Left renal pelvis (tissue), 4 donors: Measurements from ENCODE around the gene SRP72. TPM values are rescaled to one million over a fixed set of nuclear protein-coding genes. Genes with fewer than 3 reads are reported as not detected.
A peak's percentile ranks its signal among the peaks of the same experiment; 100 is the strongest.
"Not testable (repeated sequence)": the region's sequence is repeated elsewhere in the genome, so short reads cannot be mapped to it uniquely, and the experiment has no call there.

Experiments
- DNase-seq, 4 donors: peaks; one replicate each; pipeline ENCODE4 v3.0.0-alpha.2; 2013; ENCODE audit warnings: low read depth in 4 of 4, low spot score in 3 of 4
- polyA plus RNA-seq, 4 donors: library from polyadenylated mRNA; unstranded; fragments of 120-200 nt; gene quantifications; one replicate each; pipeline ENCODE4 v1.2.1, GENCODE V29; 2013; ENCODE audit not compliant: insufficient read length in 4 of 4

Gene SRP72
- polyA plus RNA-seq, 4 donors: 112 to 148 (median 119) TPM

DNA sequence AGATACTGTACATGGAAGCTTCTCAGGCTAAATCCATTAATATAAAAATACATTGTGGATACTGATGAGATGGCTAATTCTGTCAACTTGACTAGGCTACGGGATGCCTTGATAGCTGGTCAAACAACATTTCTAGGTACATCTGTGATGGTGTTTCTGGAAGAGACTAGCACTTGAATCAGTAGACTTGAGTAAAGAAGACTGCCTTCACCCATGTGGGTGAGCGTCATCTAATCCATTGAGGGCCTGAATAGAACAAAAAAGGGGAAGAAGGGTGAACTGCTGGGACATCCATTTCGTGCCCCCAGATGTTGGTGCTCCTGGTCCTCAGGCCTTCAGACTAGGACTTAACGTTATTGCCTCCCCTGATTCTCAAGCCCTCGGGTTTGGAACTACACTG, 3.7 kb upstream of the SRP72 start:
- DNase-seq: no peak

DNA sequence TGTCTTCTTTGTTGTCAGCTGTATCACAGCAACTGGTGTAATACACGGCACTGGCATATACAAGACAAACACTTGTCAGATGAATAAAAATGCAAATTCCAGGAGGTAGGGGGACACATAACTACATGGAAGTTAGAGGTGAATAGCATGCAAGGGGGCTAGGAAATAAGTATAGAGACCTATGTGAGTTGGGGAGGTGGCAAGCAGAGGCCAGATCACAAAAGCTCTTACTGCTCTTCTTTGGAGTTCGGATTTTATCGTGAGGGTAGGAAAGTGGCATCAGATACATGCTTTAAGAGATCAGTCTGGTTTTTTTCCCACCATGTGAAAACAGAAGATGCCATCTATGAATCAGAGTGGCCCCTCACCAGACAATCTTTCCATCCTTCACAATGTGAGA, 2.8 kb upstream of the SRP72 start:
- no peak for DNase-seq

DNA sequence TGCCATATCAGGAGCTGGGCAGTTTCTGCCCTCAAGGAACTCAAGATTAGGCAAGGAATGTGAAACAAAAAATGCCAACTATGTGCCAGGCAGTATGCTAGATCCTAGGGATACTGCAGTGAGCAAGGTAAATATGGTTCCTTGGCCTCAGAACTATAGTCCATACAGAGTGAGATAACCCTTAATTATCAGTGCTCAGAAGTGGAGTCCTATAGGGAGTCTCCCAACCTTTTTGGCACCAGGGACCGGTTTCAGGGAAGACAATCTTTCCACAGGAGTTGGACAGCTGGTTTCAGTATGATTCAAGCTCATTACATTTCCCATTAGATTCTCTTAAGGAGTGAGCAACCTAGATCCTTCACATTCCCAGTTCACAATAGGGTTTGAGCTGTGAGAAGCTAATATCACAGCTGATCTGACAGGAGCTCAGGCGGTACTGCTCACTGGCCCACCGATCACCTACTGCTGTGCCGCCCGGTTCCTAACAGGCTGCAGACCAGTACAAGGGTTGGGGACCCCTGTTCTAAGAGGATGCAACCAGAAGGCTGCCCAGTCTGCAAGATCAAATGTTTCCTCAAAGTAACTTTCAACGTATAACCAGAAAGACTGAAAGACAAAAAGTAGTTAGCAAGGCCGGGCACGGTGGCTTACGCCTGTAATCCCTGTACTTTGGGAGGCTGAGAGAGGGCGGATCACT, 1.7 kb upstream of the SRP72 start:
- DNase-seq: no peak

DNA sequence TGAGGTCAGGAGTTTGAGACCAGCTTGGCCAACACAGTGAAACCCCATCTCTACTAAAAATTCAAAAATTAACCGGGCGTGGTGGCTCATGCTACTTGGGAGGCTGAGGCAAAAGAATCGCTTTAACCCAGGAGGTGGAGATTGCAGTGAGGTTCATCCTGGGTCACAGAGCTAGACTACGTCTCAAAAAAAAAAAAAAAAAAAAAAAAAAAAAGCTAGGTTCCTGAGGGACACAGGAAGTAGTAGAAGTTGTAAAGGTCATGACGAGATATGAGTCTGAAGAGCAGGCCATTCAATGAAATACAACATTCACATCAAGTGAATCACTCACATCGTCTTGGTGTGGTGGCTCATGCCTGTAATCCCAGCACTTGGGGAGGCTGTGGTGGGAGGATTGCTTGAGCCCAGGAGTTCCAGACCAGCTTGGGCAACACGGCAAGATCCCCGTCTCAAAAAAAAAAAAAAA, 1.1 kb upstream of the SRP72 start:
- DNase-seq: not testable (repeated sequence)

DNA sequence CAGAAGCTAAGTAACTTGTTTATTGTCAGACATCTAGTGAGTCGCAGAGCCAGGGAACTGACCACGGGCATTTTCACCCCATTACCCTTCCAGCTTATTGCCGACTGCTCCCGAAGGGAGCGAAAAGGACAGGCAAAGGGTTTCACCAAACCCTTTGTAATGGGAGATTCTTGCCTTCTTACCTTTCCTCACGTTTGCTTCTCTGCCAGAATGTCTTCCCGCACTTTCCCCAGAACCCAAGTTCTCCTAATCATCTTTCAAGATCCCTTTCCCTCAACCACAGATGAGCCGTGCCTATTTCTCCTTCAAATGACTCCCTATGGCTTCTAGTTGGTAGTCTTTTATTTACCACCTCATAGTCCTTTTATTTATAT, 520 bp upstream of the SRP72 start:
- peak in 1 of 4 donors; percentile 10 for DNase-seq

DNA sequence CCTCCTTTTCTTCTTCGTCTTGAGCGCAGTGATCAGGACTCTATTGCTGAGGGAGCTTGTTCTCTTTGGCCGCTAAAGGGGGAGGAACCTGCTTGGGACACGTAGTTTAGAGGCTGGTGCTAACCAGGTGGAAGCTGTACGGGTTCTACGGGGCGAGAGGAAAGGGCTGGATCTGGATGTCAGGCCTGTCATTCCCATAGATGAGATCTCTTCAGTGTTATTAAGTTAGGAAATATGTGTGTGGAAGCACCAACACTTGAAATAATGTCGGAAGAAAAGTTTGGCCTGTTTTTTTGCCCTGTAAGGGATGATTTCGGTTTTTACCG, 643 bp downstream of the SRP72 start:
- DNase-seq: peak in 1 of 4 donors; percentile 6

DNA sequence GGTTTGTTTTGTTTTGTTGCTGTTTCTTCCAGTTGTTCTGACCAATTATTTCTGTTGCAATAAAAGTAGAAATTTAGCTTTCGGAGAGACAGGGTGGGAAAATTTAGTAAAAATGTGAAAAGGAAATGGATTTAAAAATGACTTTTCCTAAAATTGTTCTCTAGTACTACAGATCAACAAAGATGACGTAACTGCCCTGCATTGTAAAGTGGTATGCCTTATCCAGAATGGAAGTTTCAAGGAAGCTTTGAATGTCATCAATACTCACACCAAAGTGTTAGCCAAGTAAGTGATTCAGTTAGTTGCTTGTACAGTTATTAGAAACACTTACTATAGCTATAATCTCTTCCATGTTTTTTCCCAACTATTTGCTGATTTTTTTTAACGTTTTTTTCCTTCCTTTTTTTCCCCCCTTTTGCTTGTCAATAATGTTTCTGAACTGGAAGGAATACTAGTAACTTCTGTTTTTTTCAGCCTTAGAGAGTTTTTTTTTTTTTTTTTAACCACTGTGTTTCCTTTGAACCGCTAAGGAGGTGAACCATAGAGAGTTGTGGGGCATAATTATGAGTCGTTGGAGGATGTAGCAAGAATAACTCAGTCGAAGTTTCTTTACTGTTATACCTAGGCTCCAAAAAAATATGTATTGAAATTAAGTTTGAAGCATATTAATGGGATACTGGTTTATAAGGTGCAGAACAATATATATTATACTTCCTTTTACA, 2.2 kb downstream of the SRP72 start:
- no peak for DNase-seq

DNA sequence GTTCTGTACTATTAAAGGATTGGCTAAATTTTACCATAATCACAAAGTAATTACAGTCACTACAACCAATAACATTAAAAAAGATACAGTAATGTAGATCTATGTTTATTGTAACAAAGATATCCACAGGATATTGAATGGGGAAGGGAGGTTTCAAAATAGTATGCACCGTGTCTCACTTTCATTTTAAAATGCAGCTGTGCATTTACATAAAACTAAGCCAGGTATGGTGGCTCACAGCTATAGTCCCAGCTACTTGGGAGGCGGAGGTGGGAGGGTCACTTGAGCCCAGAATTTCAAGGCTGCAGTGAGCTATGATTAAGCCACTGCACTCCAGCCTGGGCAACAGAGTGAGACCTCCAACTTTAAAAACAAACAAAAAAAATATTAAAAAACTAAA, 8.5 kb downstream of the SRP72 start:
- no peak for DNase-seq

DNA sequence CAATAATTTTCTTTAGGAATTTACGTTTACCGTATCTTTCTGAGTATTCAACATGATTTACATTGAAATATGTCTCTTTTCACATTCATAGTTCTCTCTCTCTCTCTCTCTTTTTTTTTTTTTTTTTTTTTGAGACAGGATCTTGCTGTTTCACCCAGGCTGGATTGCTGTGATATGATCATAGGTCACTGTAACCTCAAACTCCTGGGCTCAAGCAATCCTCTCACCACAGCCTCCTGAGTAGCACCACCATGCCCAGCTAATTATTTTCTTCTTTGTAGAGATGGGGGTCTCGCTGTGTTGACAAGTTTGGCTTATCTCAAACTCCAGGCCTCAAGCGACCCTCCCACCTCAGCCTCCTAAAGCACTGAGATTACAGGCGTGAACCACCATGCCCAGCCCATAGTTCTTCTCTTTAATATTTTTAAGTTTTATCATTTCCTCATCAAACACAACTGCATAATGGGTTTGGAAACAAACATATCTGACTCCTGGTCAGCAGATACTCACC, 9.8 kb downstream of the SRP72 start:
- no peak for DNase-seq

DNA sequence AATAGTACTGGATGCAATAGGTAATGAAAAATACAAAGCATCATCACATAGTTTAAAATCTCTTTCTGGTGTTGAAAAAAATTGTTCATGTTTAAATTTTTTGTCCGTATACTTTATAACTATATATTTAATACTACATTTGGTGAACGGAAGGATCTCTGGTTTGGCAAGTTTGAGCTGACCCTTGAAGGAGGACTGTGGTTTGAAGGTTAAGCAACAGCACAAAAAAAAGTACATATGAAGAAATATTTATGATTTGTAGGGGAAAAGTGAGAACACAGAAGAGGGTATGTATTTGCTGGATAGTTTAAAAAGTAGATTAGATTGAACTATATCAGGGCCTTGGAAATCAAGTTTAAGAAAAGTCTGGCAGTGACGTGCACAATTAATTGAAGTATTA, 13.3 kb downstream of the SRP72 start:
- no peak for DNase-seq

DNA sequence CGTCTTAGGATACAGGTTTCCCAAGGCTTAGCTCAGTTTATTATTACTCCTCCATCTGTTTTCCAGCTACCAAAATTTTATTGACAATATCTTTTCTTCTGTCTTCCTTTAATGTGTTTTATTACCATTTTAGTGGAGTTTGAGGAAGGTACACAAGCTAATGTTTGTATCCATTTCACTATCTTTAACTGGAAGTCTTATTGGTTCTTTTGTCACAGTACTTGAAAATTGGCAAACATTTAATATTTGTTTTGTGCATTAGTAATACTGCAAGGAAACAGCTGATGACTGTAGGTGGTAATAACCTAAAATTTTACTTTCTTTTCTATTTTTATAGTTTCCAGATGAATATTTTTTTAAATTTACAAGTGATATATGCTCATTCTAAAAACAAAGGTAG, 28.8 kb downstream of the SRP72 start:
- no peak for DNase-seq

DNA sequence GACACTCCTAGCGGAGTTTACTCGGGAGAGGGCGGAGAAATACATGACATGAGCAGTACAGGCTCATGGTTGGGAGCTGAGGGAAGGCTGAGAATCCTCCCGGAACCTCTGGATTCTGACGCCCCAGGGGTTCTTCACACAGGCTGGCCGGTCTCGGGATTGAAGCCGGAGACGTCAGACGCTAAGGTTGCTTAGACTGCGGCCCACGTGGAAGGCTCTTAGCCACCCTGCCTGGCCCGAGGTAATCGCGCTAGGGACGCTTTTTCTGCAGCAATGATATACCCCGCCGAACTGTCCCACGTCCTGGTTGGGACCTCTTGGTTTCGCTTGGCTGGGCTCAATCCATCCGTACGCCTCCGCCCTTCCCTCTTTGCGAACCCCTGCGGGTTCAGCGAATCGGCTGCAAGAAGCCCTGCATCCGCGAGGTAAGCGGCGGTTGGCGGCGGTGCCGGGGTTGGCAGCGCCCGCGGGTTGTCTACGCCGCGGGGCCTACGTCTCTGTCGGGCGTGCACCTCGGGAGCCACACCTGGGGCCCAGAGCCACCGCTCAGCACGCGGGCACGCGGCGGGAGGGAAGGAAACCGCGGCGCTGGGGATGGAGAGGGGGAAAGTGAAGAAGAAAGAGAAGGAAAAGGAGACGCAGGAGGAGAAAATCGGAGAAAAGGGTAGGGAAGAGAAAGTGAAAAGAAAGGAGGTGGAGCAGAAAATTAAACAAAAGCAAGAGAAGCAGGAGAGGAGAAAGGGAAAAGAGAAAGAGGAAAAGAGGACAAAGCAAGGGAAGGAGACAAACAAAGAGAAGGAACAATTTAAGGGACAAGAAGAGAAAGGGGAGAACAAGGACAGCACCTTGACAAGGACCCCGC, 38.1 kb downstream of the SRP72 start, which contains the start of gene ARL9:
TSS of gene ARL9 (plus strand) at position 523 of the 862 bp plus-strand sequence. CDS start at position 595, 72 bp downstream.
- DNase-seq: peak in 1 of 4 donors; percentile 44

DNA sequence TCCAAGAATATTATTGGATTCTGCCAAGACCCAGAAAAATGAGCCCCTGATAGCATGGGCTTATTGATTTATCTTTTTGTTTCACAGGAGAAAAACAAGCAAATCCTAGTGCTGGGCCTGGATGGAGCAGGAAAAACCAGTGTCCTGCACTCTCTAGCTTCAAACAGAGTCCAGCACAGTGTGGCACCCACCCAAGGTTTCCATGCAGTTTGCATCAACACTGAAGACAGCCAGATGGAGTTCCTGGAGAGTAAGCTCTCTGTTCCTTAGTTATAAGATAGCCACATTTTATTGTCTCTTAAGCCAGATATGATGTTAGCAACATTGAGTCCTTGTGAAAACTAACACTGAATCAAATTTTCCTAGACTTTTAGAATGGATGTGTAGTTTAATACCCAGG, 43.7 kb downstream of the SRP72 start:
- DNase-seq: no peak

DNA sequence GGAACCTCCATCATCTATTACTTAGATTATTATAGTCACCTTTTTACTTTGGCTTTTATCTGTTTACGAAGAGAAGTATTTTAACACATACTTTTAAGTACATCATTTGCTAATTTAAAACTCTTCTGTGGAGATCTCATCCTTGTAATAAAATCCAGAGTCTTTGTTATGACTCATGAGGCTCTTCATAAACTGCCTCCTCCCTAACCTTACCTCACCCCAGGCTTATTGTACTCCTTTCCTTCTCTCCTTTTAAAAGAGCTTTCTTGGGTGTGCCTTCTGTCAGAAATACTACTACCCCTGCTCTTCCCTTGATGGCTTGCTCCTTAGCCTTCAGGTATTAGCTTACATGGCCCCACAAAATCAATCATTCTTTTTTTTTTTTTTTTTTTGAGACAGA, 44.7 kb downstream of the SRP72 start:
- DNase-seq: no peak

DNA sequence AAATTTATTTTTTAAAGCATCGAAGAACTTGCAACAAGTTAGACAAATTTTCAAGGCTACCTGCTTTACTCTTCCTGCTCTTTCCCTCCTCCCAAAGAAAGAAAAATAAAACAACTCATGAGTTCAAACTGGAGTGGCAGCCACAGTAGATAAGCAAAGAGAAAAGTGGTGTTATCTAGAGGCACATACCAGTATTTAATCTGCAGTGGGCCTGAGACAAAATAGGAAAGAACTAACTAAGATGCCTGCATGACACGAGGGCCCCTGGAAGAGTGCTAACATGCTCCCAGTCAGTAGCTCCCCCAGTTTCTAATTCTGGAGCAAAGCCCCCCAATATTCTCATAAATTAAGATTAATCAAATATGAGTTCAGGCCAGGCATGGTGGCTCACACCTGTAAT, 46.1 kb downstream of the SRP72 start:
- no peak for DNase-seq

DNA sequence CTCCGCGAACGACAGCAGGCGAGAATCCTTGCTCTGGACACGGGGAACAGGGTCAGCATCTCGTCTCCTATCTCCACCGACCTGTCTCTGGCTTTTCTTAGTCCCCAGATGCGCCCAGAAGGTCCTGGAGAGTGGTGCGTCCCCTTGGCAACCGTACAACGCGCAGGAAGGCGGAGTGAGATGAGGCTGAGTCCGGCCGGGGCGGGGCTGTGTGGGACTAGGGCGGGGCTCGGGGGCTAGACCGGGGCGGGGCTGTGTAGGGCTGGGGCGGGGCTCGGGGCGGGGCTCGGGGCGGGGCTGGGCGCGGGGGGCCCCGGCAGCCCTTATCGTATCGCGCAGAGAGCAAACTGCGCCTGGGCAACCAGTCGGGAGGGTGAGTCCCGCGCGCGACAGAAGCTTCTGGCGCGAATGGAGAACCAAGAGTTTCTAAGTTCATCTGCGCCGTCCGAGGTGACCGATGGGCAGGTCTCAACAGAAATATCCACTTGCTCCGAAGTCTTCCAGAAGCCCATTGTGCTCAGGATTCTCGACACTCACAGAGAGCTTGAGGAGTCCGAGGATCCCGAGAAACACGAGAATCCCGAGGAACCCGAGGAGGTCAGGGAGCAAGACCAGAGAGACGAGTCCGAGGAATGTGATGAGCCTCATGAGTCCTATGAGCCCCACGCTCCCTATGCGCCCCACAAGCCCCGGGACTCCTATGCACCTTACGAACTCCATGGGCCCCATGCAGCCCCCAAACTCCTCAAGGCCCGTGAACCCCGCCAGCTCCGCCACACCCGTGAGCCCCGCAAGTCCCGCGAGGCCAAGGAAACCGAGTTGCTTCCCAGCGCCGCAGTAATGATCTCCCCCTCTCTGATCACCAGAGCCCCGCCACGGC, 63.1 kb downstream of the SRP72 start:
- DNase-seq: peak in 2 of 4 donors; percentile 44 to 61

DNA sequence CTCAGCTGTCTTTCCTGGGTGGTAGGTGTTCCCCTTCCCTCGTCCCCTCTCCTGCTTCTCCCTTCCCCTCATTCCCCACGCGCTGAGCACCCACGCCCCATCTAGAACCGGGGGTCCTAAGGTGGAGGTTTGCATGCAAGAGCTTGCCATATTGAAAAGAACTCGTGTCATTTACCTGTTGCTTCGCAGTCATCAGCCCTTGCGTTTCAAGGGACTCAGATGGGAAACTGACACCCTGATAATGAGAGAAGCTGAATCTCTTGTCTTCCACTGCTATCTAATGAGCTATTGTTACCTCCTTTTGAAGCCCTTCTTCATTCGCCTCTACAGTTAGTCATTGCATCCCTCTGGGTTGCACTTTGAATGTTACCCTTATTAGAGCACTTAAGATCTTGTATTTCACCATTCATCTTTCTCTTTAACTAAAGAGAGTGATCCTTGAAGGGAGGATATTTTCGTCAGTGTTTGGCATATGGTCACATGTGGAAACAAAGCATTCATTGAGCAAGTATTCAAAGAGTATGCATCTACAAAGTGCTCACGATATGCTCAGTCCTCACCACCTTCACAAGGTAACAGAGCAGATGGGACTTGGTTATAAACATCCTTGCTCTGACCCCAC, 63.8 kb downstream of the SRP72 start:
- no peak for DNase-seq

DNA sequence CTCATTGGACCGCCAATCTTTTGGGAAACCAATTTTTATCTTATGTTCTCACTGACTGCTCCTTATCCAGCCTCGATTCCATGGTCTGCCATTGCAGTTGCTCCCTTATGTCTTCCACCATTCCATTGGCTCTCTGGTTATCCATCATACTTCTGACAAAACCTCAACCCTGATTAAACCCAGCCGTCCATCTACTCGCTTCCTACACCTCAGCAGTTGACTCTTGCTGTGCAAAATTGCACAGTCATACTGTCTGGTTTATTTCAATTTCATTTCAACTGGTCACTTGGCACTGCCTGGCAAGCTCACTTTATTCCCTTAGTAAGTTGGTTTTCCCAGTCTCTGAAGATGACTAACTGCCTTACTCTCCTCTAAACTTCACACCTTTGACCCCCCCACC, 64.4 kb downstream of the SRP72 start:
- DNase-seq: no peak

DNA sequence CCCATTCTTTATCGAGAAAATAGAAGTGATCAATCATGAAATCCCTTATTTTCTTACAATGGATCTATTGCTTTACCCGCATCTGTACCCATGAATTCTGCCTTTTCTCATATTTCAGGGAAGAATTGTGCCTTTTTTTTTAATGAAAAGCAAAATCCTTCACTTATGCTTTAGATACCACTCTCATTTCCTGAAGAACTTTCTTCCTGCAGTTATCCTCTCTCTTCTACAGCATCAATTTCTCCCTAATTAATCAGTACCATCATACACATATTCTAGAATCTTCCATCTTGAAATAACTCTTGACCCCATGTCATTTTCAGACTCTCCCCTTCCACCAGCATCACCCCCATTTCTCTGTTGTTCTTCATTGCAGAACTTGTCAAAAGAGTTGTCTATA, 64.8 kb downstream of the SRP72 start:
- no peak for DNase-seq

DNA sequence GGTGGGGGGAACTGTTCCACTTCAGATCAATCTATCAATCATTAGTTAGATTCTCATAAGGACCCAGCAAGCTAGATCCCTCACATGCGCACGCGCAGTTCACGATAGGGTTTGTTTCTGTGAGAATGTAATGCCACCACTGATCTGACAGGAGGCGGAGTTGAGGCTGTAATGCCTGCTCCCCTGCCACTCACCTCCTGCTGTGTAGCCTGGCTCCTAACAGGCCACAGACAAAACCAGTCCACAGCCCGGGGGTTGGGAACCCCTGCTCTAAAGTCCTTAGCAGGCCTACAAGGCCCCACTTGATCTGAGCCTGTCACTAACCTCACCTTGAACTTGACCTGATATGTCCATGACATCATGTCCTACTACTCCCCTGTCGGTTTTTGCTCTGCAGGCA, 68.5 kb downstream of the SRP72 start:
- no peak for DNase-seq
